HL-60/S4 treated with retinoic acid at 250 ng/mL for 4 days and 3 days (cell line): Measurements from ENCODE around the gene CTNNB1.

Experiments
- in situ Hi-C: fragments of 300-500 bp; cut with MboI; formaldehyde crosslinking; loops from 2 replicates; pipeline ENCODE4 v1.7.0; 2022; ENCODE audit warnings: low sequenced_read_pairs

CTNNB1 gene

DNA sequence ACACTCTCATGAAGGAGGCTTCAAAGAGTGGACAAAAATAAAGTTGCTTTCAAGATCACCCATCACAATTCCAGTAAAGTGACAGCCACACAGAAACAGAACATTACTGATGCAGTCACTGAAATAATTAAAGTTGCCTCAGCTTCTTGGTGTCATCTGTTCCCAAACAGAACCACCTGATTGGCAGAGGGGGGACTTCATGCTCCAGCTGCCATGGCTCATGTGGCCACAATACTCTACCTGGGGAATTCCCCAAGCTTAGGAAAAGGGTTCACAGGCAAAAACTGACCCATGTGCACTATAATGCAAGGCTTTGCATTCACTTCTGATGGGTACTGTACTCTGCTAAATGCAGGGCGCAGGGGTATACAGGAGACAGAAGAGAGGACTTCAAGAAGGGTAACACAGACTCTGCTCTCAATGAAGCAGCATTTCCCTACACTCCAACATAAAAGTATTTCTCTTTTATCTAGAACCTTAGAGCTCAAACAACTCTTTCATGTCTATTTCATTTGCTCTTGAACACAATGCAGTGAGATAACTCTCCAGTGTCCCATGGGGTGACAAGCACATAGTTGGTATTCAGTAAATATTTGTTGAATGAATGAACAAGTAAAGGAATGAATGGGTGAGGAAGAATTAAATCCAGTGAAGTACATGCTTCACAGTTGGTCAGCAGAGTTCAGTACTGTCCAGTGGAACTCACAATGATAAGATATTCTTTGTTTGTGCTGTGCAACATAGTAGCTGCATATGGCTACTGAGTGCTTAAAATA, 8.6 kb upstream of the CTNNB1 start:
- in situ Hi-C loops = no loop called here

GRCh38 chr3:41192885-41193284, 6.4 kb upstream of the CTNNB1 start:
- in situ Hi-C loops = no loop called here

- in situ Hi-C loops = no loop called here
Measured at GRCh38 chr3:41193794-41194539, 5.3 kb upstream of the CTNNB1 start.

- in situ Hi-C loops = no loop called here
Measured at GRCh38 chr3:41194701-41195100, 4.6 kb upstream of the CTNNB1 start.

GRCh38 chr3:41195946-41196345, 3.4 kb upstream of the CTNNB1 start:
- in situ Hi-C loops = no loop called here

- in situ Hi-C loops = no loop called here
Measured at GRCh38 chr3:41196499-41197410, 2.5 kb upstream of the CTNNB1 start.

DNA sequence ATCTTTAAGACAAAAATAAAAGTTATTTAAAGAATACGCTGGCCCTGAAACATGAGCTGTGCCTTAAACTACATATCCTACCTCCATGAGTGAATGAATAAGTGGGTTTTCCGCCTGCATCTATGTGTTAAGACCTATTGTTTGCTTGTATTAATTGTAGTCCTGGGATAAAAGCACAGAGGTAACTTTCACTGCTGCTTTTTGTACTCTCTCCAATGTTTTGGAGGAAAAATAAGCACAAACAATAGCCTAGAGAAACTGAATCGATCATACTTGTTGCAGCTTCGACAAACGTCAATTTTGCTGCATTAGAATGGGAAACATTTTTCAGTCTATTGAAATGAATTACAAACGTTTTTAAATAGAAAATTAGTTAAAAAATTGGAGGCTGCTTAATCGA, 1.3 kb upstream of the CTNNB1 start:
- in situ Hi-C loops = no loop called here

- in situ Hi-C loops = no loop called here
Measured at GRCh38 chr3:41198526-41198925, 779 bp upstream of the CTNNB1 start.

- in situ Hi-C loops = no loop called here
Measured at GRCh38 chr3:41199866-41200668, 762 bp downstream of the CTNNB1 start.

DNA sequence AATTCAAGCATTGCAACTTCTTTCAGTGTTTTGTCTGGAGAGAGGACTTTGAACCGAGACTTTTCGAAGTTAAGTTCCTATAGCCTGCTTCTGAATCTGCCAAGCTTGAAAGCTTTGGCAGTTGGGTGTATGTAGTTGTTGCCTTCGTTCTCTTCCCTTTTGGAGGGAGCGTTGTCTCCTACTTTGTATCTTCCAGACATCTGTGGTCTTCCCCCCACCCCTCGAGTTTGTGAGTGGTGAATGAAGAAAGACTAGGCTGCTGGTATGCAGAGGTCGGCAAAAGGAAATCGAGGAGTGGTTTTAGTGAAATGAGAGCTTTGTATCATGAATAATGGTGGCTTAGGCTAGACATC, 1.3 kb downstream of the CTNNB1 start:
- in situ Hi-C loops = no loop called here

DNA sequence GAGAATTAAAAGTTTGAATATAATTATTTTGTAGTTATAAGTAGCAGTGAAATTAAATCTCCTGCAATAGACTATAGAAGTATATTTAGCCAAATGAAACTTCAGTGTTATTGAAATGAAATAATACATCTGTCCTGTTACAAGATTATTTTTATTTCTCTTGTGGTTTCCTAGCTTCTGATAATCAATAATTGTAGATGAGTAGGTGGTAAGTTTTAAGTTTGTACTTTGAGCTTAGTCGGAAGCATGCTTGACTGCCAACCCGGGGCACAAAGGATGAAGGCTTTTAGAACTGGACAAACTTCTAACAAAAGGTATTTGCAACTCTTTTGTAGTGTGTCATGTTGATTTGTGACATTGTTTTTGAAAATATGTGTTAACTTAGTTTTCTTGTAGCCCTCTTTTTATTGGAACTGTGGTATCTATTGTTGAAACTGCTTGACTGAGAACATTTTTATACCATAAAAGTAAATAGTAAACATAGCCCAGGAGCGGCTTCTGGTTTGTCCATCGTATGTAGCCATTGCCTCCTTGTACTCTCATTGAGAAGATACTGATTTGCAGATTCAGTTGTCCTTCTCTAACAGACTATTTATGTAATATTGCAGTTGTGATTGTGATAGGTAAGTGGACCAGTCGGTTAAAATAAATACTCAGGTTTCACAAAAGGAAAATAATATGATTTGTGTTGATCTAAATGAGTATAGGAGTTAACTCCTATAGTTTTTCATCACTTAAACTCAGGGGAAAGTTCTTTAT, 2.9 kb downstream of the CTNNB1 start:
- in situ Hi-C loops = no loop called here

GRCh38 chr3:41202834-41203345, 3.6 kb downstream of the CTNNB1 start:
- in situ Hi-C loops = no loop called here

DNA sequence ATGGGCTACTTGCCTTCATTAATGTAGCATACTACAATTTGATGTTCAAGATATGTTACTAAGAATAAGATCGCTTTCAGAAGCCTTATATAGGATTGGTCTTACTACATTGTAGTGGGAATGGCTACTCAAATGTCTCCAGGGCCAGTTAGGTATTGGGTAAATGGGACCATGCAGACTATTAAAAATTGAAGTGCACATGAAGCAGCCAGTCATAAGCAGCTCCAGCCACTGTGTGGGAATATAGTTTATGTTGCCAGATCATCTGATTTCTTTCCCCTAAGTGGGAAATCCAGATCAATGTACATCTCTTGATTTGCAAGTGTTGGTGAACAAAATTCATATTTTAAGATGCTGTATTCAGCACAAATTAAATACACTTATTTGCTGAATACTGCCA, 5.1 kb downstream of the CTNNB1 start:
- in situ Hi-C loops = no loop called here

GRCh38 chr3:41205591-41205990, 6.3 kb downstream of the CTNNB1 start:
- in situ Hi-C loops = no loop called here

DNA sequence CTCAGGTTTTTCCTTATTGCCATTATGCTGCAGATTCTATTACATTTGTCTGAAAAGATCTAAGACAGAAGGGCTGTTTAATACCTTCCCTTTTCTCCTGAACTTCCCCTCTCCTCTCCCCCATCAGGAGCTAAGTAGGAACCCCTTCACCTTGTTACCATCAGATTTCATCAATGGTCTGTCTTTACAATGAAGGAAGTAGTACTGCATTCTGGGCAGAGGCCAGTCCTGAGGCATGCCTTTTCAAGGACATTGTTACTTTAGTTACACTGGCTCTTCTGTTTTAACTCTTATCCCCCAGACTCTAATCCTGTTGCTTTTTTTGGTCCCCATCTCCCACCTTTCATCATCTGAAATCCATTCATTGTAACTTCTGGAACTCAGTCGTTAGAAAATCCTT, 8.1 kb downstream of the CTNNB1 start:
- in situ Hi-C loops = no loop called here

DNA sequence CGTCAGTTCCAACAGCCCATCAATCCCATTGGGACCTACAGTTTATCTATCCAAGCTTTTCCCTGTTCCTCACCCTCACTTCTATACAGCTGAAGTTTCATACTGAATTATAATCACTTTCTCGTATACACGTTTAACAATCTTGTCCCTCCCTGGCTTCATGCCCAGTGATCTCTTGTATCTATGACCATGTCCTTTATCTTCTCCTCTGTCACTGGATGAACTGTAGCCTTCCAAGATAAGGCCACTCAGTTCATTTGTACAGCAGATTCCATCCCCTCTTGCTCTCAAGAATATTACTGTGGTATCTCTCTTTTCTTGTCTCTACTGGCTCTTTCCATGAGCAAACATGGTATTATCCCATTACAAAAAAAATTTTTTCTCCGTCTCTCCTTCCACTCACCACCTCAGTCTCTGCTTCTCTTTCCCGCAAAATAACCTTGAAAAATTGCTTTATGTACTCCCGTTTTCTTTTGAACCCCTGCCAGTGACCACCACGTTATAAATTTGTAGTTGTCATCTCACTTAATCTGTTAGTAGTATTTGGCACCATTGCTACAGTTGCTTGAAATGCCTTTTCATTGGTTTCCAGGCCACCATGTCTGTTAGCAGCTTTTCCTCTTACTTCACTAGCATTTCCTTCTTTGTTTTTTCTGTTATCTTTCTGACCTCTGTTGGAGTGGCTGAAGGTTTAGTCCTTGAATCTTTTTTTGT, 9.4 kb downstream of the CTNNB1 start:
- in situ Hi-C loops = no loop called here

GRCh38 chr3:41209646-41210045, 10.3 kb downstream of the CTNNB1 start:
- in situ Hi-C loops = no loop called here

- in situ Hi-C loops = no loop called here
Measured at GRCh38 chr3:41210966-41211365, 11.7 kb downstream of the CTNNB1 start.

DNA sequence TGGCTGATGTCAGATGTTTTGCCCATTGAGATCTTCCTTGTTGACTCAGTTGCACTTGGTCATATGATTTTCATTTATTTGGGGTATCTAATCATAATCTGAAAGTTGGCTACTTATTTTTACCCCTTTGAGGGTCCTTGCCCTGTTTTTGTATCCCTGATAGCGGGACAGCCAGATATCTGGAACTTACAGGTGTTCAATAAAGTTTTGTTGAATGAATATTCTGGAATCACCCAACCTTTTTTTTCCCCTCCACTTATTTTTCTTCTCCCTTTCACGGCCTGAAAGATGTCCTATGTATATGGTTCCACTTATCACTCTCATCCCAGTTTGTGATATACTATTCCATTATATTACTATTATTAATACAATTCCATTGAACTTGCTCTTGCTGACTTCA, 12.8 kb downstream of the CTNNB1 start:
- in situ Hi-C loops = no loop called here
